ENCODE data around the gene ALAD.
"Not testable (repeated sequence)": the region's sequence is repeated elsewhere in the genome, so short reads cannot be mapped to it uniquely, and the experiment has no call there.

Gene ALAD

DNA sequence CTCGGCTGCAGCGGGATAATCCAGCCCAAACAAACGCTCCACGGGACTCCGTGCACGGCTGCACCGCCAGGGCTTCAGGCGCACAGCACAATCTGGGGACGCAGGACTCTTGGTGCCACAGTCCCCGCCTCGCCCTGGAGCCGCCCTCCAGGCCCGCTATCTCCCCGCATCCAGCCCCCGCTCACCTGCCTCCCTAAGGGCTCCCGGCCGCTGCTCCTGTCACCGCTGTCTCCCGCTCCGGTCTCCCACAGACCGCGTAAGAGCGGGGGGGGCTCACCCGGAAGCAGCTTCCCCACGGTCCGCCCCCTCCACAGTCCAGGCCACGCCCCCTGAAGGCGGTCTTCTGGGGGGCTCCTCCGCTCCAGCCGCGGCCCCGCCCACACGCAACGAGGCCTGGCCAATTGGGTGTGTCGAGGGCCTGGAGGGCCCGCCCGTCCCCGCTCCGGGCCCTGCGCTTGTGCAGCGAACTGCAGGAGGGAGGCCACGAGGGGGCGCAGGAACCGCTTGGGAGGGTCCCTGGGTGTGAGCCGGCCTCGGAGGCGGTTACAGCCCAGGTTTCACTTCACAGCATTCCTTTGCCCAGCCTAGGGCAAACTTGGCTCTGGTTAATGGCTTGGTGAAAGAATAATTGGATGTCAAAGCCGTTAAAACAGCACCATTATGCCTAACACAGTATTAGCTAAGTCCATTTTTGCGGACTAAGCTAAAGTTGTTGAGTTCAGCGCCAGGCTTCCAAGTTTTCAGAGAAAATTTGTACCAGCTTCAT lies at the start of gene ALAD:
Gene ALAD, minus strand, starts transcription at position 258 of the 766 bp plus-strand sequence. CDS start 7,725 bp downstream, outside the sequence.
- DNase-seq (ENCODE audit: low spot score) = peak; percentile 99

DNA sequence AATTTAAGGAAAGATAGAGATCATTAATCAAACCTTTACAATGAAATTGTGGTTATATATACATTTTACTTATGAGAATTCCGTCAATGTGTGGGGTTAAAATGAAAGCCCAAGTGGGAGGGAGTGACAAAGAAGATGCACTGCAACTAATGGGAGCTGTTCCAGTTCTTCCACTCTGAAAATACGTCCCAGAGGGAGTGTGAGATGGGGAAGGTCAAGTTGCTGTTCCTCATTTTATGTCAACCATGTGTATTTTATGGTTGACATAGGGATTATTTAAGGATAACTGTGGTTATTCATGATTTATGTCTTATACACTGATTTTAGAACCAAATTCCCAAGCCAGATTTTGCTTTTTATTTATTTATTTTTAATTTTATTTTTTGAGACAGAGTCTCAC lies 48.3 kb upstream of the ALAD start:
- no peak for DNase-seq (ENCODE audit: low spot score)

DNA sequence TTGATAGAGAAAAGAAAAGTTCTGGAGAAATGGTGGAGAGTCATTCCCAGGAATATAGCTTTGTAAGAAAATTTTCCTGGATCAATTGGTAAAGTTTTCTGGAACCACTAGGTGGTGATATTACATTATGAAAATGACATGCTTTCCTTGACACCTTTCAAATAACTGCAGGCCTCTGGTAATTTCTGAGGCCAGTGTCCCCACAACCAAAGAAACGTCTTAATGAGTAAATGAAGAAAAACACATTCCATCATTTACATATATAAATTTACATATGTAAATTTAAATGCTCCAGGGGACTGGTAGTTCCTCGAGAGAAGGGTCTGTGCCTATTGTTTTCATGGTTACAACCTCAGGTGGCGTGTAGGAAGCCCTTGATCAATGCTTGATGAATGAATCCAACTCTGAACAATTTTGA lies 45.2 kb upstream of the ALAD start:
- DNase-seq (ENCODE audit: low spot score) = peak; percentile 48

DNA sequence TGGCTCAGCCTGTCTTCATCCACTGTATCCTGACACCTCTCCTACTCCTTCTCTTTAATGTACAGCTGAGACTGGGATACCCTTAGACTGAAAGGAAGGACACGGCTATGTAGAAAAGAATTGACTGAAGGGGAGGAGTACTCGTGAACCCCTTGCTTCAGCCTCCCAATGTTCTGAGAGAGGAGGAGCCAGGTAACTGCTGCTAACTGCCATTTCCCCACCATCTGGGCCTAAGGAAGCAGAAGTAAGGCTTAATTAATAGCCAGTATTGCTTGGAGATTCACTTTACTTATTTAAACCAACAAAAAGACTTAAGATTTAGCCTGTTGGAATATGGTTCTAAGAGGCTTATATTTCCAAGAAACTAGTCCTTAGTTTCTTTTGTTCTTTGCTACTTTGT lies 43.7 kb upstream of the ALAD start:
- DNase-seq (ENCODE audit: low spot score) = no peak

- not testable (repeated sequence) for DNase-seq (ENCODE audit: low spot score)
These were observed 36.6 kb upstream of the ALAD start for GRCh38 chr9:113437716-113438115.

- DNase-seq (ENCODE audit: low spot score) = no peak
These were observed 35.8 kb upstream of the ALAD start for GRCh38 chr9:113436728-113437515.

DNA sequence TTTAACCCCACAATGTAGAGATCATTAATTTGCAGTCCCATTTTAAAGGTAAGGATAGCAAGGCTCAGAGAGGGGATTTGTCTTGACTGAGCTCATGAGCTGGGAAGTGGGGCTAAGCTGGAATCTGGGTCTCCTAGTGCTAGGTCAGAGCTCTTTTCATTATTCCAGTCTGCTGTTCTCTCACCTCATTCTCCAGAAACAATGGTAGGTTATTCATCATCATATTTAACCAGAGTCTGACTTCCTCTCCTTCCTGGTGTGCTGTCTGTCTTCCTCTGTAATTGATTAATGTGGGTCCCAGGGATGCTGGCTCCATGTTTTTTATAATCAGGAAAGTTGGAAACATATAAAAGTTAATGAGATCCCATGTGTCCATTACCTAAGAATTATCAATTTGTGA lies 30.1 kb upstream of the ALAD start:
- no peak for DNase-seq (ENCODE audit: low spot score)

DNA sequence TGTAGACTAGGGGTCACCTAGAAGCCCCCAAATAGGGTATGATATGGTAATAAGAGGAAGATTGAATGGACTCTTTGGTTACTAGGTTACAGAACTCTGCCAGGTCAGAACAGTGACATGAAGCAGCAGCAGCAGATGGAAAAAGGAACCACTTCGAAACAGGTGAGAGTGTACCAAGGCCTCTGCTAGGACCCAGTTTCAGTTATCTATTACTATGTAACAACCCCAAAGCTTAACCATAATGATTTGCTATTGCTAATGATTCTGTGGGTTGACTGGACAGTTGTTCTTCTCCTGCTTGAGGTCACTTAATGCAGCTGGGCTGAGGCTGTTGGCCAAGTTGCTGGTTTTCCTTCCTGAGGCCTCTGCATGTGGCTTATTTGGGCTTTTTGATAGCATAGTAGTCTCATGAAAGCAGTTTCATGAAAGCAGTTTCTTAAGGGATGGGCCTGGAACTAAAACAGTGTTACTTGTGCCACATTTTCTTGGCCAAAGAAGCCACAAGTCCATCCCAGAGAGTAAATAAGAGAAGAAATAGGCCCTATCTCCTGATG lies 27.1 kb upstream of the ALAD start:
- DNase-seq (ENCODE audit: low spot score) = no peak

GRCh38 chr9:113427629-113428028 lies 26.5 kb upstream of the ALAD start:
- no peak for DNase-seq (ENCODE audit: low spot score)

- DNase-seq (ENCODE audit: low spot score) = no peak
These were observed 25.6 kb upstream of the ALAD start for GRCh38 chr9:113426701-113427100.

GRCh38 chr9:113425072-113425471 lies 24.0 kb upstream of the ALAD start:
- no peak for DNase-seq (ENCODE audit: low spot score)

DNA sequence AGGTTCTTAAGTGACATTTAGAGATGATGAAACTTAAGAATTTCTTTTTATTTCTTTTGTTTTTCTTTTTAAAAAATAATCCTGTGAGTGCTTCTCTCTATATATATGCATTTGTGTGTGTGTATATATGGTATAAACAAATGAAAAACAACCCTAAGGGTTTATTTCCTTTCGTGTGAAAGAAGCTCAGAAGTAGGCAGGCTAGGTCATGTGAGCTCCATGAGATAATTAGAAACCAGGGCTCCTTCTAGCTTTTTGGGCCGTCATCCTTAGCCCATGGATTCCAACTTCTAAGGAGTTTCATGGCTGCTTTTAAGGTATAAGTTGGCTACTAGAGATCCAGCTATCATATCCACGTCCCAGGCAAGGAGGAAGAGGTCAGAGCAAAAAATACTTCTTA lies 20.6 kb upstream of the ALAD start:
- no peak for DNase-seq (ENCODE audit: low spot score)

GRCh38 chr9:113417370-113417769 lies 16.3 kb upstream of the ALAD start:
- no peak for DNase-seq (ENCODE audit: low spot score)

DNA sequence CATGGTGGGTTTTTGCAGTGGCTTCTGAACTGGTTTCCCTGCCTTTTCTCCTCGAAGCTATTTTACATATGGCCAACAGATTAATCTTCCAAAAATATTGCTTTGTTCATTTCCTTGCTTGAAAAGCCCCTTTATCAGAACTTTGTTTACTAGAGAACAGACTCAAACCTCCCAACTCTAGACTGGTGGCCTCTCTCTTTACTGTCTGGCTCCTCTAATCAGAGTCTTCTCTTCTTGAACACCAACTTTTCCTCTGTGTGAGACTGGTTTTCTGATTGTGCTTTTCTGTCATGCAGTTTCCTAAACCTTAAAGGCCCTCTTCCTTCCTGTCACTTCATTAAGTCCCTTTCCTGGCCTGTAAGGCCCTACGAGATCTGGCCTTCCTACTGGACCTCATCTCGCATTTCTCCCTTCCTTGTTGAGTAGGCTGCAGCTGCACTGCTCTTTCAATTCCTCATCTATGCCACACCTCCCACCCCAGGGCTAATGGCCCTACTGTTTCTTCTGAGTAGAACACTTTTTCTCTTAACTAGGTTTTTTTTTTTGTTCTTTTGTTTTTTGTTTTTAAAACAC lies 15.2 kb upstream of the ALAD start:
- DNase-seq (ENCODE audit: low spot score) = no peak

DNA sequence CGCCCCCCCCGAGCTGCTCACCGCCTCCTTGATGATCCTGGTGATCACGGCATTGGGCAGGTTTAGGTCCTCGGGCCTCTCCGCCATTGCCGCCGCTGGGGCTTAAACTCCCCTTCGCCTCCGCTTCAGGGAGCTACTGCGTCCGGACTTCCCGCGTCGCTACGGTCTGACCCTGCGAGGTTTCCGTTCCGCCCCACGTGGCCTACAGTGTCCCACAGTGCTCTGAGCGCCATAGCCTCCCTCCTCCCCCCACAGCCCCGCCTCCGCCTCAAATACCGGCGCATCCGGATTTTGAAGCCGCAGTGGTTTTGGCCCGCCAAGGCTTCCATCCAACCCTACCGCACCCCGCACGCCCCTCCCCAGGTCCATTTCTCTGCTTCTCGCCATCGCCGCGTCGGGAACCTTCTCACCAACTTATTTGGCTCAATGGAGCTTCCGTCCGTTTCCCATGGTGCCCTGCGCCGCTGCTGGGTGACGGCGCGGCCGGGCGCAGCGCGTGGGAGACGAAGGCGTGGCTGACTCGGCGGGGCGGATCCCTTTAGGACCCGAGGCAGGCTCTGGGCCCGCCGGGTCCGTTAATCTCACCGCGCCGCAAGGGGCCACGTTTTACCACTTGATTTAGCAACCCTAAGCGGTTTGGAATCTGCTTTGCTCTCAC lies 9.3 kb upstream of the ALAD start, which contains the start of the genes C9orf43 and POLE3:
Gene C9orf43, plus strand, starts transcription at position 541 of the 658 bp plus-strand sequence. CDS start 2,747 bp downstream, outside the sequence.
Gene POLE3, minus strand, starts transcription at position 469 of the 658 bp plus-strand sequence. Its CDS starts 382 bp downstream, at position 87.
- DNase-seq (ENCODE audit: low spot score) = peak; percentile 94

DNA sequence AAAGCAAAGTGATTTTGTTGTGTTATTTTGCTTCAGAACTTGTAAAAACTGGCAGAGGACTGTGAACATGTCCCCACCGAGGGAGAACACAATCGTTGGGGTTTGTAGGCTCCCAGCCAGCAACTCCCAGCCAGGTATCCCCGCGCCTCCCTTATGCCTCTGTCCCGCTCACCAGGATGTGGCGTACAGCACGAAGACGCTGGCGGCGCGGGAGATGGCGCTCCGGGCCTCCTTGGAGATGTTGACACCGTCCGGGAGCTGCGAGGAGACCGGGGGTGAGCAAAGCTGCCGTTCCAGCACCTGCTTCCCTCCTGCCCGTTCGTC lies 8.8 kb upstream of the ALAD start:
- no peak for DNase-seq (ENCODE audit: low spot score)

- DNase-seq (ENCODE audit: low spot score) = no peak
These were observed 8.4 kb upstream of the ALAD start for GRCh38 chr9:113409481-113409880.

DNA sequence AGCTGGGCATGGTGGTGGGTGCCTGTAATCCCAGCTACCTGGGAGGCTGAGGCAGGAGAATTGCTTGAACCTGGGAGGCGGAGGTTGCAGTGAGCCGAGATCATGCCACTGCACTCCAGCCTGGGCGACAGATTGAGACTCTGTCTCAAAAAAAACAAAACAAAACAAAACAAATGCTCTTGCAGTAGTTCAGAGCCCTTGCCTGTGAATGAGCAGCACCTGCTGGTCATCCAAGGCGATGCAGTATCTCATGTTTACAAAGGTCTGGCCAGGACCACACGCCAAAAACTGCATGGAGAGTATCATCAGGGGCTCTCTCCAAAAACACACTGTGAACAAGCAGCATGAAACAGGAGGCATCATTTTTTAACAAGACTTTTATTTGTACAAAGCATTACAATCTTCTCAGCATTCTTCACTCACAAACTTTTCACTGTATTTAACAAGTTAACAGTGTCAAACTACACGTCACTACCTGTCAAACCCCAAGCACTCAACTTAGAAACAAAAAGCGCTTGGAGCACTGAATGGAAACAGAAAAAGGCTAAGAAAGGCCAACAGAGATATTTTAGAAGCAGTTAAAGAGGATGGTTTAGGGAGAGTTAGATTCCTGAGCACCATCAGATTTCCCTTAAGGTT lies 5.9 kb upstream of the ALAD start:
- peak; percentile 39 for DNase-seq (ENCODE audit: low spot score)

DNA sequence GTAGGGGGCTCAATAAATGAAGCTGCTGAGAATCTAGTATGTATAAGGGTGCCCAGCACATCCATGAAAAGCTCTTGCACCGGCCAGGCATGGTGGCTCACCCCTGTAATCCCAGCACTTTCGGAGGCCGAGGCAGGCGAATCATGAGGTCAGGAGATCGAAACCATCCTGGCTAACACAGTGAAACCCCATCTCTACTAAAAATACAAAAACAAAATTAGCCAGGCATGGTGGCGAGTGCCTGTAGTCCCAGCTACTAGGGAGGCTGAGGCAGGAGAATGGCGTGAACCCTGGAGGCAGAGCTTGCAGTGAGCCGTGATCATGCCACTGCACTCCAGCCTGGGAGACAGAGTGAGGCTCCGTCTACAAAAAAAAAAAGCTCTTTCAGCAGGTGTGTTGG lies 5.3 kb upstream of the ALAD start:
- not testable (repeated sequence) for DNase-seq (ENCODE audit: low spot score)

GRCh38 chr9:113403646-113404045 lies 2.6 kb upstream of the ALAD start:
- DNase-seq (ENCODE audit: low spot score) = no peak

- no peak for DNase-seq (ENCODE audit: low spot score)
These were observed 1.4 kb downstream of the ALAD start for GRCh38 chr9:113399646-113400200.
